HepG2 (cell line): ENCODE data around the gene ITM2B. TPM values are rescaled to one million over a fixed set of nuclear protein-coding genes. Genes with fewer than 3 reads are reported as not detected.

Experiments
- ATAC-seq: fragments of 200-7000 bp; cut with Tn5 transposase; 3 replicates; pipeline ENCODE4 v1.9.1; 2020; ENCODE audit warnings: mild to moderate bottlenecking, moderate library complexity
- BruUV-seq: library from RNA; stranded (reverse); fragments of 400-500 nt; replicated peaks from 2 replicates; lab custom pipeline; 2021; lab: Mats Ljungman, UMichigan
- CTCF ChIA-PET: fragments of 300-600 bp; formaldehyde crosslinking; extraction: SDS; loops from one replicate; lab custom pipeline; 2021; ENCODE audit warnings: low total read pairs, inconsistent platforms, low intra/inter-chr PET ratio; lab: Yijun Ruan, JAX
- POLR2A ChIA-PET: fragments of 350-600 bp; sonication (Branson Sonifier 250); formaldehyde crosslinking; loops from one replicate; lab custom pipeline; 2020; ENCODE audit warnings: antibody characterized with exemption, inconsistent platforms; lab: Yijun Ruan, JAX
- DNase-seq: peaks from one replicate; pipeline ENCODE4 v3.0.0-alpha.2; 2015; ENCODE audit warnings: low spot score
- FAIRE-seq: peaks from 3 replicates; lab custom pipeline; 2011; peaks lifted over from hg19 to GRCh38; lab: Jason Lieb, UNC
- H2AFZ ChIP-seq: one replicate; pipeline ENCODE4 v1.6.1; 2011; ENCODE audit warnings: low read length, inconsistent platforms
- H3K27ac ChIP-seq: fragments of 300-600 bp; 3 replicates; pipeline ENCODE4 v1.8.0; 2011; ENCODE audit warnings: mixed run types, mild to moderate bottlenecking, mixed read lengths, low read length, inconsistent platforms; ENCODE audit not compliant: insufficient read depth; ENCODE audit errors: extremely low read length
- H3K27me3 ChIP-seq, 2 experiments: fragments of 200-600 bp in 1 of 2; 2 replicates in 1 of 2; 3 replicates in 1 of 2; pipeline versions ENCODE4 v1.6.0 to v1.8.0; 2011; ENCODE audit warnings: low read length in 2 of 2, mild to moderate bottlenecking in 2 of 2, moderate library complexity in 2 of 2, inconsistent platforms in 1 of 2; ENCODE audit not compliant: insufficient read depth in 2 of 2, control insufficient read depth in 1 of 2
- H3K36me3 ChIP-seq, 2 experiments: fragments of 200-600 bp in 1 of 2; replicated peaks in 1 of 2; 2 replicates in 1 of 2; 3 replicates in 1 of 2; pipeline versions ENCODE4 v1.5.1 to v1.8.0; 2011; ENCODE audit warnings: low read length in 2 of 2, inconsistent platforms in 1 of 2; ENCODE audit not compliant: insufficient read depth in 2 of 2, control insufficient read depth in 1 of 2
- H3K4me1 ChIP-seq: 2 replicates; pipeline ENCODE4 v1.5.1; 2012; ENCODE audit warnings: low read length, inconsistent platforms; ENCODE audit not compliant: insufficient read depth
- H3K4me2 ChIP-seq: 2 replicates; pipeline ENCODE4 v1.6.0; 2011; ENCODE audit warnings: low read depth, low read length, inconsistent platforms
- H3K4me3 ChIP-seq, 3 experiments: fragments of 200-600 bp in 1 of 3; sonication (generic), shearing (Covaris generic) in 1 of 3; replicated peaks in 1 of 3; 2 replicates each; pipeline ENCODE4 v1.5.1; 2011 to 2016; ENCODE audit warnings: low read length in 3 of 3, inconsistent platforms in 2 of 3, low read depth in 2 of 3, mild to moderate bottlenecking in 2 of 3, control low read depth in 1 of 3, mixed read lengths in 1 of 3; ENCODE audit not compliant: insufficient read depth in 1 of 3
- H3K79me2 ChIP-seq: one replicate; pipeline ENCODE4 v1.6.1; 2011; ENCODE audit warnings: low read length, inconsistent platforms; ENCODE audit not compliant: insufficient read depth
- H3K9ac ChIP-seq: 2 replicates; pipeline ENCODE4 v1.6.0; 2011; ENCODE audit warnings: mild to moderate bottlenecking, low read depth, low read length, inconsistent platforms; ENCODE audit not compliant: insufficient read depth
- H3K9me3 ChIP-seq: 2 replicates; pipeline ENCODE4 v1.5.1; 2012; ENCODE audit warnings: mild to moderate bottlenecking, low read length
- H4K20me1 ChIP-seq: 2 replicates; pipeline ENCODE4 v1.6.0; 2011; ENCODE audit warnings: inconsistent platforms, mild to moderate bottlenecking, low read length, moderate library complexity; ENCODE audit not compliant: insufficient read depth
- CEBPB ChIP-seq: IDR thresholded peaks from 2 replicates; pipeline ENCODE4 v1.6.1; 2011; ENCODE audit warnings: low read depth, low read length, improper control_type of control experiment, borderline replicate concordance
- DNMT3B ChIP-seq: conservative IDR thresholded peaks from 2 replicates; pipeline ENCODE4 v1.6.1; 2016; ENCODE audit warnings: missing biosample characterization, control low read depth
- POLR2A ChIP-seq, 2 experiments: IDR thresholded peaks; 2 replicates each; pipeline ENCODE4 v1.6.1; 2011; ENCODE audit warnings: low read depth in 2 of 2, low read length in 2 of 2, mild to moderate bottlenecking in 1 of 2, moderate library complexity in 1 of 2; ENCODE audit not compliant: insufficient read depth in 1 of 2
- RFXAP ChIP-seq: sonication (generic); formaldehyde crosslinking; IDR thresholded peaks from 2 replicates; pipeline ENCODE4 v1.4.0; 2020; ENCODE audit warnings: missing genetic modification reagents, borderline replicate concordance
- WGBS: methylation state at CpG from one replicate; pipeline ENCODE4 v1.1.6; 2017; ENCODE audit warnings: low lambda C conversion rate; 5-methylcytosine and 5-hydroxymethylcytosine counted together
- in situ Hi-C: cut with HindIII; loops from 2 replicates; pipeline ENCODE4 v1.10.0; 2017; ENCODE audit warnings: low pct_unique_long_range_greater_than_20kb; ENCODE audit not compliant: extremely low pct_ligation_motif_present
- intact Hi-C: fragments of 100-400 bp; cut with micrococcal nuclease; formaldehyde crosslinking; loops from one replicate; pipeline ENCODE4 v1.10.0; 2022; ENCODE audit not compliant: unreplicated experiment
- polyA plus RNA-seq, 8 experiments: library from polyadenylated mRNA; depleted of rRNA in 3 of 8; stranded (reverse) in 7 of 8; unstranded in 1 of 8; fragments of >200 nt; fragmentation: Illumina TruSeq in 4 of 8; extraction: Trizol in 4 of 8; gene quantifications; 2 replicates each; pipeline versions ENCODE4 v1.2.1 to v1.2.3, GENCODE V29; 2011 to 2016; ENCODE audit warnings: low read depth in 4 of 8, missing spikeins in 1 of 8, mixed read lengths in 1 of 8; ENCODE audit not compliant: insufficient read depth in 1 of 8
- total RNA-seq, 5 experiments: library from RNA; depleted of rRNA; stranded (reverse); fragments of >200 nt; fragmentation: Illumina TruSeq; extraction: Trizol; gene quantifications; 2 replicates each; pipeline ENCODE4 v1.2.3, GENCODE V29; 2016; ENCODE audit warnings: low read depth in 1 of 5
- TF ChIP-seq, protein P1 (sequence below), 2 experiments: sonication (generic) in 1 of 2; formaldehyde crosslinking in 1 of 2; IDR thresholded peaks; 2 replicates each; pipeline versions ENCODE4 v1.5.1 to v1.6.1; 2011 to 2020; ENCODE audit warnings: borderline replicate concordance in 1 of 2, low read depth in 1 of 2, low read length in 1 of 2, mild to moderate bottlenecking in 1 of 2, missing genetic modification reagents in 1 of 2, moderate library complexity in 1 of 2
- TF ChIP-seq, protein P2 (sequence below): sonication (generic); formaldehyde crosslinking; IDR thresholded peaks from 2 replicates; pipeline ENCODE4 v1.5.0; 2020; ENCODE audit warnings: missing genetic modification reagents, mild to moderate bottlenecking, borderline replicate concordance

Gene ITM2B
- total and polyA plus RNA-seq, 2 of the 13 experiments (the other 11 are each of a cell fraction or from before 2014, with no cell fraction given) = 158 to 373 TPM

- TF ChIP-seq DNMT3B (no peak), CEBPB (peak; percentile 62)
- no peak for FAIRE-seq
Observed at GRCh38 chr13:48260970-48261369, 28.0 kb downstream of the ITM2B start.

DNA sequence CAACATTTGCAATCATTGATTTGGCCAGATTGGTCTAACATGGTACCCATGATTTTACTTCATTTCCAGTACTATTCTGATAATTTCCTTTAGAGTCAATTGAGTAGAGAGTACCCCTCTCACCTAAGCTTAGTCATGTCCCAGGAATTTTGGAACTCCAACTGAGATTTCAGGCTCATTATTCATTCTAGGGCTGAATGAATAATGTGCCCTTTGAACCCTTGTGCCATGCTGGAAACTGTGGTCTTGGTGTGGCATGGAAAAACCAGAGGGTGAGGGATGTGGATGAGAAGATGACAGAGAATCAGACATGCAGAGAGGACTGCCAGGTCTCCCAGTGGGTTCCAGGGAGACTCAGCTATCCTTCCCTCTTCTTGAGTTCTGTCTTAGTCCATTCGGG, 30.2 kb downstream of the ITM2B start:
- no peaks in the 10 kb centered on the region for H3K9me3 ChIP-seq
- no peak overlapping the region for H3K4me3 ChIP-seq
- TF ChIP-seq POLR2A (IDR thresholded peaks at IDR 0.05; ENCODE audit: insufficient read depth in 1 of 2, low read depth in 2 of 2, low read length in 2 of 2) (no peak), RFXAP (CRISPR knock-in tag) (no peak)
- TF ChIP-seq, protein P1, sequence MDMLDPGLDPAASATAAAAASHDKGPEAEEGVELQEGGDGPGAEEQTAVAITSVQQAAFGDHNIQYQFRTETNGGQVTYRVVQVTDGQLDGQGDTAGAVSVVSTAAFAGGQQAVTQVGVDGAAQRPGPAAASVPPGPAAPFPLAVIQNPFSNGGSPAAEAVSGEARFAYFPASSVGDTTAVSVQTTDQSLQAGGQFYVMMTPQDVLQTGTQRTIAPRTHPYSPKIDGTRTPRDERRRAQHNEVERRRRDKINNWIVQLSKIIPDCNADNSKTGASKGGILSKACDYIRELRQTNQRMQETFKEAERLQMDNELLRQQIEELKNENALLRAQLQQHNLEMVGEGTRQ (IDR thresholded peaks at IDR 0.05; ENCODE audit: low read depth, low read length) = no peak
- TF ChIP-seq, protein P1 (CRISPR knock-in tag; IDR thresholded peaks at IDR 0.05; ENCODE audit: borderline replicate concordance) = no peak
- TF ChIP-seq, protein P2, sequence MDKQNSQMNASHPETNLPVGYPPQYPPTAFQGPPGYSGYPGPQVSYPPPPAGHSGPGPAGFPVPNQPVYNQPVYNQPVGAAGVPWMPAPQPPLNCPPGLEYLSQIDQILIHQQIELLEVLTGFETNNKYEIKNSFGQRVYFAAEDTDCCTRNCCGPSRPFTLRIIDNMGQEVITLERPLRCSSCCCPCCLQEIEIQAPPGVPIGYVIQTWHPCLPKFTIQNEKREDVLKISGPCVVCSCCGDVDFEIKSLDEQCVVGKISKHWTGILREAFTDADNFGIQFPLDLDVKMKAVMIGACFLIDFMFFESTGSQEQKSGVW (CRISPR knock-in tag) = no peak
- DNase-seq (no peak), FAIRE-seq (no peak), ATAC-seq (no peak)
- POLR2A ChIA-PET = no interaction called here
- no peaks in the 10 kb centered on the region for H3K27me3 ChIP-seq
- BruUV-seq = no TSS peak
- no peaks in the 10 kb centered on the region for H3K79me2 ChIP-seq
- WGBS = 100% methylated on average over 1 of the region's 1 CpG
- in situ Hi-C loops = no loop called here
- CTCF ChIA-PET = no interaction called here
- H3K4me1 ChIP-seq = peaks cover 13% of the 10 kb centered on the region
- H2AFZ ChIP-seq = no peak overlapping the region
- no peaks in the 10 kb centered on the region for H4K20me1 ChIP-seq
- H3K36me3 ChIP-seq = peaks cover 7 to 48% of the 10 kb centered on the region in 2 experiments; a peak in 4 of 5 replicates
- no peak overlapping the region for H3K27ac ChIP-seq
- intact Hi-C loops = no loop called here
- no peak overlapping the region for H3K4me2 ChIP-seq
- H3K9ac ChIP-seq = no peak overlapping the region

More at GRCh38 chr13:48260970-48261369, 28.0 kb downstream of the ITM2B start:
- no peak overlapping the region for H3K27ac ChIP-seq
- no peak overlapping the region for H2AFZ ChIP-seq
- H3K9me3 ChIP-seq = no peaks in the 10 kb centered on the region
- H3K36me3 ChIP-seq = peaks cover 9 to 56% of the 10 kb centered on the region in 2 experiments; a peak in 4 of 5 replicates
- no peak overlapping the region for H3K9ac ChIP-seq
- no peaks in the 10 kb centered on the region for H3K79me2 ChIP-seq
- WGBS = 97% methylated on average over 4 of the region's 4 CpGs
- no peak for DNase-seq
- no peaks in the 10 kb centered on the region for H3K27me3 ChIP-seq
- no TSS peak for BruUV-seq
- in situ Hi-C loops (no loop called here), intact Hi-C loops (no loop called here)
- H3K4me2 ChIP-seq = no peak overlapping the region
- no peak for ATAC-seq
- ChIA-PET POLR2A (no interaction called here), CTCF (no interaction called here)
- no peak overlapping the region for H3K4me3 ChIP-seq
- no peaks in the 10 kb centered on the region for H4K20me1 ChIP-seq
- peaks cover 30% of the 10 kb centered on the region for H3K4me1 ChIP-seq
